Measurements from ENCODE around the gene TMEM52.

DNA sequence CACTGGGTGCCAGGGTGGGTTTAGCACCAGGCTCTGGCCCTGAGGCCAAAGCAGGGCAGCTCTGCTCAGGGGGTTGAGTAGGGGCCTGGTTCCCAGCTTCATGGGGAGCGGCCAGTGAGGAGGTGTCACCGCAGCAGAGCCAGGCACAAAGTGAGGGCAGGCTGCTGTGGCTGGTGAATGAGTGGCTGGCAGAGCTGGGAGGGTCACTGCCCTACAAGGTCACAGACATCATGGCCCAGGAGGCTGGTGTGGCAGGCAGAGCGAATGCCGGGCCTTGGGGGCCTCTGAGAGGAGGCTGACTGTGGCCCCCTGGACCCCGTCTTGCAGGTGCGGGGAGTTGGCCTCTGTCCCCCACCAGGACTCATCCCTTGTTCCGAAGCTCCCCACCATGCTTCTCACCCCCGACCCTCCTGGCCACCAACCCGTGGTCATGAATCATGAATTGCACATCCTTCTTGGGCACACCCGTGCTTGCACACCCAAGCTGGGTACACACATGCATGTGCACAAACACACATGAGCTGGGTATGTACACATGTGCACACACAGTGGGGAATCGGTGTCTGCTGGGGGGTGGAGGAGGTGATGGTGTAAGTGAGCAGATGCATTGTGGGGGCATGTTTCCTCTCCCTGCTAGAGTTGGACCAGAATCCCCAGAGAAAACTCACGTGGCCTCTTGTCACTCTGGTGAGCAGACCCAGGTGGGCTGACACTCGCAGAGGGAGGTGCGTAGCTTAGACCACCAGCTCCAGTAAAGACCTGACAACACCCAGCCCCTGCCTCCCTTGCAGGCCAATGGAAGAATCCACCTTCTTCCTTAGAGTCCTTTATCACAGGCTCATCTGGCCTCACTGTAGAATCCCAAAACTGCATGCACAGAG lies 23.4 kb downstream of the TMEM52 start:
- TF ChIP-seq, protein P1, sequence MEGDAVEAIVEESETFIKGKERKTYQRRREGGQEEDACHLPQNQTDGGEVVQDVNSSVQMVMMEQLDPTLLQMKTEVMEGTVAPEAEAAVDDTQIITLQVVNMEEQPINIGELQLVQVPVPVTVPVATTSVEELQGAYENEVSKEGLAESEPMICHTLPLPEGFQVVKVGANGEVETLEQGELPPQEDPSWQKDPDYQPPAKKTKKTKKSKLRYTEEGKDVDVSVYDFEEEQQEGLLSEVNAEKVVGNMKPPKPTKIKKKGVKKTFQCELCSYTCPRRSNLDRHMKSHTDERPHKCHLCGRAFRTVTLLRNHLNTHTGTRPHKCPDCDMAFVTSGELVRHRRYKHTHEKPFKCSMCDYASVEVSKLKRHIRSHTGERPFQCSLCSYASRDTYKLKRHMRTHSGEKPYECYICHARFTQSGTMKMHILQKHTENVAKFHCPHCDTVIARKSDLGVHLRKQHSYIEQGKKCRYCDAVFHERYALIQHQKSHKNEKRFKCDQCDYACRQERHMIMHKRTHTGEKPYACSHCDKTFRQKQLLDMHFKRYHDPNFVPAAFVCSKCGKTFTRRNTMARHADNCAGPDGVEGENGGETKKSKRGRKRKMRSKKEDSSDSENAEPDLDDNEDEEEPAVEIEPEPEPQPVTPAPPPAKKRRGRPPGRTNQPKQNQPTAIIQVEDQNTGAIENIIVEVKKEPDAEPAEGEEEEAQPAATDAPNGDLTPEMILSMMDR (conservative IDR thresholded peaks at IDR 0.05; ENCODE audit: low read length), result no peak
- no peak for TF ChIP-seq EZH2phosphoT487 (IDR thresholded peaks at IDR 0.05; ENCODE audit: borderline replicate concordance, low read depth, low read length)
